ENCODE data around the gene PEAK3.

PEAK3 gene

DNA sequence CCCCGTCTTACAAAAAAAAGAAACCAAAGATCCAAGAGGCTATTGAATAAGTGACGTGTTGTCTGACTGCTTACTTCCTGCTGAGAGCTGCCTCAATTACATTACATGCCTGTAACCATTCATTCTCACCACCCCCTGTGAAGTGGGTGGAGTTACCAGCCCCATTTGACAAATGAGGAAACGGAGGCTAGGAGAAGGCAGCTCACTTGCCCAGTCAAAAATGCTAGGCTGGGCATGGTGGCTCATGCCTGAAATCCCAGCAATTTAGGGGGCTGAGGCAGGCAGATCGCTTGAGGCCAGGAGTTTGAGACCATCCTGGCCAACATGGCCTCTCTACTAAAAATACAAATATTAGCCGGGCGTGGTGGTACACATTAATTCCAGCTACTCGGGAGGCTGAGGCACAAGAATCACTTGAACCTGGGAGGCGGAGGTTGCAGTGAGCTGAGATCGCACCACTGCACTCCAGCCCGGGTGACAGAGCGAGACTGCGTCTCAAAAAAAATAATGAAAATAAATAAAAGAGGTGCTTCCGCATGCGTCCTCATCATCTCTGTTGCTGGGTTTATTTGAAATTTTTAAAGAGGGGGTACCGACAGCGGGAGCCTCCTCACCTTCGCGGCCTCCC is 45.9 kb upstream of the PEAK3 start:
- peak; percentile 46 for DNase-seq (ENCODE audit: extremely low read depth, low read depth)
- TF ChIP-seq, protein P1, sequence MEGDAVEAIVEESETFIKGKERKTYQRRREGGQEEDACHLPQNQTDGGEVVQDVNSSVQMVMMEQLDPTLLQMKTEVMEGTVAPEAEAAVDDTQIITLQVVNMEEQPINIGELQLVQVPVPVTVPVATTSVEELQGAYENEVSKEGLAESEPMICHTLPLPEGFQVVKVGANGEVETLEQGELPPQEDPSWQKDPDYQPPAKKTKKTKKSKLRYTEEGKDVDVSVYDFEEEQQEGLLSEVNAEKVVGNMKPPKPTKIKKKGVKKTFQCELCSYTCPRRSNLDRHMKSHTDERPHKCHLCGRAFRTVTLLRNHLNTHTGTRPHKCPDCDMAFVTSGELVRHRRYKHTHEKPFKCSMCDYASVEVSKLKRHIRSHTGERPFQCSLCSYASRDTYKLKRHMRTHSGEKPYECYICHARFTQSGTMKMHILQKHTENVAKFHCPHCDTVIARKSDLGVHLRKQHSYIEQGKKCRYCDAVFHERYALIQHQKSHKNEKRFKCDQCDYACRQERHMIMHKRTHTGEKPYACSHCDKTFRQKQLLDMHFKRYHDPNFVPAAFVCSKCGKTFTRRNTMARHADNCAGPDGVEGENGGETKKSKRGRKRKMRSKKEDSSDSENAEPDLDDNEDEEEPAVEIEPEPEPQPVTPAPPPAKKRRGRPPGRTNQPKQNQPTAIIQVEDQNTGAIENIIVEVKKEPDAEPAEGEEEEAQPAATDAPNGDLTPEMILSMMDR (IDR thresholded peaks at IDR 0.05; ENCODE audit: low read depth, low read length), result no peak

DNA sequence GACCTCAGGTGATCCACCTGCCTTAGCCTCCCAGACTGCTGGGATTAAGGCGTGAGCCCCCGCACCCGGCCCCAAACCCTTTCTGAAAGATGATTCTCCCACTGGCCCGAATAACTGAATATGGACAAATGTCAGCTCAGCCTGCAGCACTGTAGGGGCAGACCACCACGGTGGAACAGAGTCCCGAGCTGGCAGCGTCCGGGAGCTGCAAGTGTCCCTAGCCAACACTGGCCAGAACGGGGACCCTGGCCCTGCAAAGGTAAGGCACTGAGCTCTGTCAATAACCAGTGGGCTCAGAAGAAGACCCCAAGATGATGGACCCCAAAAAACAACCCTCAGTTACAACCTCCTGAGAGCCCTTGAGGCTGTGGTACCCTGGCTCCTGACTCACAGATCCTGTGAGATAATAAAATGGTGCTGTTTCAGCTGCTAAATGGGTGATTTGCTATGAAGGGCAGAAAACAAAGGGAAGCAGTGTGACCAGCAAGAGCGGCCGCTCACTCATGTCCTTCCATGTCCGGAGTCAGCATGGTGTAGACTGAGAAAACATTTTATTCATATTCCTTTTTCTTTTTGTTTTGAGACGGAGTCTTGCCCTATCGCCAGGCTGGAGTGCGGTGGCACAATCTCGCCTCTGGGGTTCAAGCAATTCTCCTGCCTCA is 44.9 kb upstream of the PEAK3 start:
- no peak for DNase-seq (ENCODE audit: extremely low read depth, low read depth)
- TF ChIP-seq, protein P1 (IDR thresholded peaks at IDR 0.05; ENCODE audit: low read depth, low read length), result no peak

DNA sequence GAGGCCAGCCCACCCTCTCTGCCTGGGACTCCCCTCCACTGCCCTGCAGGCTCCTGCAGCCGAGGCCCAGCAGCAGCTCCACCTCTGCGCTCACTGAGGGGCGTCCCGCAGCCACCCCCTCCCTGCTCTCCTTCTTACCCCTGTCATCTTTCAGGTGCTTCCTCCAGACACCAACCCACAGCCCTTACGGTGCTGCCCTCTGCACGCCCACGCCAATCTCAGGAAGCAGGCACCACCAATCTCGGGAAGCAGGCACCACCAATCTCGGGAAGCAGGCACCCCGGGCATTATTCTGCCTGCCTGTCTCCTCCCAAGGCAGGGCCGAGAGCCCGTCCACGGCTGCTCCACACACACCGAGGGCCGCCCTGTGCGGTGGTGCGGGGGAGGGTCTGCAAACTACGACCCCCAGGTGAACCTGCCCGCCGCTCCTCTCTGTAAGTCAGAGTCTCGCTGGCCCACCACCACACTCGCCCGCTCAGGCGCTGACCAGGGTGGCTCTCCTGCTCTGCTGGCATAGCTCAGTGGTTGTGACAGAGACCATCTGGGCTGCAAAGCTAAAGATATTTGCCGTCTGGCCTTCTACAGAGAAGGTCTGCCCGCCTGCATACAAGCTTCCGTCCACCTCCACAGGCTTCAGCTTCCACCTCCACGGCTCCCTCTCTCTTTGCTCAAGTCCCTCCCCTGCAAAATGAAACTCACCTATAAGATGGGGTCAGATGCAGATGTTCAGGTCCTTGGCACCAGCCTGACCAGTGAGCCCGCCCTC is 43.5 kb upstream of the PEAK3 start:
- DNase-seq (ENCODE audit: extremely low read depth, low read depth), result no peak
- TF ChIP-seq, protein P1 (IDR thresholded peaks at IDR 0.05; ENCODE audit: low read depth, low read length), result no peak

DNA sequence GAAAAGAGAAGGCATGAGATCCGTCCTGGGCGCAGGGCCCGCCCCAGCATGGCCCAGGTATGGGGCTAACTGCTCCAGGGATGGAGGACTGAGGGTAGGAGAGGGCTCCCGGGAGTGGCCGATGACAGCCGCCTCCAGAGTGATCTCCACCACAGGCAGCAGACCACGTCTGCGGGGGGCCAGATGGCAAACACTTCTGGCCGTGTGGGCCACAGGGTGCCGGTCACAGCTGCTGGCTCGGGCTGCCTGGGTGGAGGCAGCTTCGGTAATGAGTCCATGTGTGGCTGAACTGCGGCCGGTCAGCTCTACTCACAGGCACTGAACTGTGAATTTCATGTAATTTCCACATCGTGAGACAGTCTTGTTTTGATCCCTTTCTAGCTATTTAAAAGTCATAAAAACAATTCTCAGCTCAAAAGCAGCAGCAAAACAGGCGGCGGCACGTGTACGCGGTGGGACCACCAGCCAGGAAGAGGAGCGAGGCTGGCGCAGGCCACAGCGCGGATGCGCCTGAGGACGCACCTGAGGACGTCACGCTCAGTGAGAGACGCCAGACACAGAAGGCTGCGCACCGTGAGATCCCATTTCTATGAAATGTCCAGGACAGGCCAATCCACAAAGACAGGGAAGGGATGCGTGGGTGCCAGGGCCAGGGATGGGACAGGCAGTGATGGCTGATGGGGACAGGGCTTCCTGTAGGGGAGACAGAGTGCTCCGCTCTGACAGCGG is 42.4 kb upstream of the PEAK3 start:
- no peak for DNase-seq (ENCODE audit: extremely low read depth, low read depth)
- TF ChIP-seq, protein P1 (IDR thresholded peaks at IDR 0.05; ENCODE audit: low read depth, low read length), result no peak

DNA sequence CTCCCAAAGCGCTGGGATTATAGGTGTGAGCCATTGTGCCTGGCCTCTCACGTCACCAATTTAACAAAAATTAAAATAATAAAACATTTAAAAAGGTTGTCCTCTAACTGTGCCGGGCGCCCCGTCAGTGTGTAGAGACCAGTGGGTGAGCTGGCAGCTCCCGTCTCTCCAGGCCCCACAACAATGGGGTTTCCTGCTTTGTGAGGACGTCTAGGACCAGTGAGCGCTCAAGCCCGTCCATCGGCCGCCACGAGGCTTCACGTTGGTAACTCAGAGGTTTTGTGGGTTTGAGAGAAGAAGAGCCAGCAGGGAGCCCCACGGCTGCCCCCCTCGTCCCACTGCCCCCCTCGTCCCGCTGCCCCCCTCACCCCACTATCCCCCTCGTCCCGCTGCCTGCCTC is 41.7 kb upstream of the PEAK3 start:
- TF ChIP-seq, protein P1 (IDR thresholded peaks at IDR 0.05; ENCODE audit: low read depth, low read length), result no peak
- no peak for DNase-seq (ENCODE audit: extremely low read depth, low read depth)

DNA sequence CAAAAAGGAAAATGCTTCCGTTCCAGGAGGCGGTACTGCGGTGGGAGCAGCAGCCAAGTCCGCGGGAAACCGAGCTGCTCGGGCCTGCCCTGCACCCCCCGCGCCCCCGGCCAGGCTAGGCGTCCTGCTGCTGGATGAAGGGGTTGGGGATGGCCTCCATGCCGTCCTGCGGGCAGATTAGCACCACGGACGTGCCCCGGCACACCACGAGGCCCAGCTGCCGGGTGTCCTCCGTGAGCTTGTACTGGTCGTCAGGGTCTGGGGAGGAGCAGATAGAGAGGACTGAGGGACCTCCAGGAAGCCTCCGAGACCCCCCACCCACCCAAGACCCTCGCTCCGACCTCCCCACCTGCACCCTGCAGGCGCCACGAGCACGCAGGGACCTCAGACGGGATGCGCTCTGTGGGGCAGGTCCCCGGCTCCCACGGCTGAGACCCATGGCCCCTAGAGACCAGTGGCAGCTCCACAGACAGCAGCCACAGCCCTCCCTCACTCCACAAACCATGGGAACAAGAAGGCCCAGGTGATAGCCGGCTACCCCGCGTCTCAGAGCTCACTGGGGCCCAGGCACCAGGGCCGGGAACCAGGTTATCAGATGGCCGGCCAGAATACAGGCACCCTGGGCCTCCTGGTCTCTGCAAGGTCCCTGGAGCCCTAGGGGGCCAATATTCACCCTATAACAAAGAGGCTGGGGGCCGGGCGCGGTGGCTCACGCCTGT is 39.7 kb upstream of the PEAK3 start:
- DNase-seq (ENCODE audit: extremely low read depth, low read depth), result no peak
- TF ChIP-seq, protein P1 (IDR thresholded peaks at IDR 0.05; ENCODE audit: low read depth, low read length), result no peak

Data from AG09319 (cell line).